ENCODE results near the gene NAA15.
A peak's percentile ranks its signal among the peaks of the same experiment; 100 is the strongest.

NAA15 gene

GRCh38 chr4:139301113-139301820, at the start of gene NAA15:
Gene NAA15, plus strand, starts transcription at chr4:139301505. Its CDS starts 273 bp downstream, at chr4:139301778.
- TF ChIP-seq GATA2 (IDR thresholded peaks at IDR 0.05; ENCODE audit: low read depth, low read length) (0 out of 2 replicates have a peak, but pooled peaks have one; percentile 7), GATA3 (IDR thresholded peaks at IDR 0.05; ENCODE audit: low read depth, low read length) (no peak)

GRCh38 chr4:139253046-139253445, 48.3 kb upstream of the NAA15 start:
- TF ChIP-seq GATA2 (IDR thresholded peaks at IDR 0.05; ENCODE audit: low read depth, low read length) (no peak), GATA3 (IDR thresholded peaks at IDR 0.05; ENCODE audit: low read depth, low read length) (no peak)

- no peak for TF ChIP-seq GATA3 (IDR thresholded peaks at IDR 0.05; ENCODE audit: low read depth, low read length)
- TF ChIP-seq GATA2 (IDR thresholded peaks at IDR 0.05; ENCODE audit: low read depth, low read length), result no peak
These were observed 47.6 kb upstream of the NAA15 start for GRCh38 chr4:139253713-139254112.

- TF ChIP-seq GATA2 (IDR thresholded peaks at IDR 0.05; ENCODE audit: low read depth, low read length) (no peak), GATA3 (IDR thresholded peaks at IDR 0.05; ENCODE audit: low read depth, low read length) (no peak)
These were observed 45.0 kb upstream of the NAA15 start for GRCh38 chr4:139256349-139256748.

- TF ChIP-seq GATA2 (IDR thresholded peaks at IDR 0.05; ENCODE audit: low read depth, low read length), result no peak
- no peak for TF ChIP-seq GATA3 (IDR thresholded peaks at IDR 0.05; ENCODE audit: low read depth, low read length)
These were observed 35.7 kb upstream of the NAA15 start for GRCh38 chr4:139265654-139266053.

GRCh38 chr4:139266208-139266582, 35.1 kb upstream of the NAA15 start:
- TF ChIP-seq GATA3 (IDR thresholded peaks at IDR 0.05; ENCODE audit: low read depth, low read length) (no peak), GATA2 (IDR thresholded peaks at IDR 0.05; ENCODE audit: low read depth, low read length) (no peak)

GRCh38 chr4:139266583-139267257, 34.6 kb upstream of the NAA15 start:
- no peak for TF ChIP-seq GATA3 (IDR thresholded peaks at IDR 0.05; ENCODE audit: low read depth, low read length)

- no peak for TF ChIP-seq GATA3 (IDR thresholded peaks at IDR 0.05; ENCODE audit: low read depth, low read length)
- TF ChIP-seq GATA2 (IDR thresholded peaks at IDR 0.05; ENCODE audit: low read depth, low read length), result no peak
These were observed 34.0 kb upstream of the NAA15 start for GRCh38 chr4:139267301-139267700.

GRCh38 chr4:139273835-139274234, 27.5 kb upstream of the NAA15 start:
- TF ChIP-seq GATA2 (IDR thresholded peaks at IDR 0.05; ENCODE audit: low read depth, low read length), result no peak
- no peak for TF ChIP-seq GATA3 (IDR thresholded peaks at IDR 0.05; ENCODE audit: low read depth, low read length)

GRCh38 chr4:139274790-139275189, 26.5 kb upstream of the NAA15 start:
- TF ChIP-seq GATA2 (IDR thresholded peaks at IDR 0.05; ENCODE audit: low read depth, low read length), result no peak
- no peak for TF ChIP-seq GATA3 (IDR thresholded peaks at IDR 0.05; ENCODE audit: low read depth, low read length)

- 0 out of 2 replicates have a peak, but pooled peaks have one; percentile 31 for TF ChIP-seq GATA3 (IDR thresholded peaks at IDR 0.05; ENCODE audit: low read depth, low read length)
- 0 out of 2 replicates have a peak, but pooled peaks have one; percentile 6 for TF ChIP-seq GATA2 (IDR thresholded peaks at IDR 0.05; ENCODE audit: low read depth, low read length)
These were observed 26.0 kb upstream of the NAA15 start for GRCh38 chr4:139275281-139275735.

- no peak for TF ChIP-seq GATA3 (IDR thresholded peaks at IDR 0.05; ENCODE audit: low read depth, low read length)
- TF ChIP-seq GATA2 (IDR thresholded peaks at IDR 0.05; ENCODE audit: low read depth, low read length), result no peak
These were observed 22.8 kb upstream of the NAA15 start for GRCh38 chr4:139278485-139278884.

GRCh38 chr4:139278912-139279759, 22.2 kb upstream of the NAA15 start:
- TF ChIP-seq GATA3 (IDR thresholded peaks at IDR 0.05; ENCODE audit: low read depth, low read length), result no peak
- TF ChIP-seq GATA2 (IDR thresholded peaks at IDR 0.05; ENCODE audit: low read depth, low read length), result no peak

Data from SH-SY5Y (cell line).